LNCAP (cell line): ENCODE data around the gene RANBP10.

Source experiments
- TF ChIP-seq, protein P1 (sequence below): fragments of 450-650 bp; IDR thresholded peaks from 2 replicates; pipeline ENCODE4 v1.5.1; 2017; ENCODE audit warnings: mild to moderate bottlenecking

The RANBP10 gene

DNA sequence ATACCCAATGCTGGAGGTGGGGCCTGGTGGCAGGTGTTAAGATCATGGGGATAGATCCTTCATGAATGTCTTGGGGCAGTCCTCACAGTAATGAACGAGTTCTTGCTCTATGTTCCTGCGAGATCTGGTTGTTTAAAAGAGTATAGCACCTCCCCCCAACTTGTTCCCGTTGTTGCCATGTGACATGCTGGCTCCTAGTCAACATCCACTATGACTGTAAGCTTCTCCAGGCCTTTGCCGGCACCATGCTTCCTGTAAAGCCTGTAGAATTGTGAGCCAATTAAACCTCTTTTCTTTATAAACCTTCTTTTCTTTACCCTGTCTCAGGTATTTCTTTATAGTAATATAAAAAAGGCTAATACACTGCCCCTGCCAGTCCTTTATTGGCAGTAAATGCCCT, 33.3 kb downstream of the RANBP10 start:
- TF ChIP-seq, protein P1, sequence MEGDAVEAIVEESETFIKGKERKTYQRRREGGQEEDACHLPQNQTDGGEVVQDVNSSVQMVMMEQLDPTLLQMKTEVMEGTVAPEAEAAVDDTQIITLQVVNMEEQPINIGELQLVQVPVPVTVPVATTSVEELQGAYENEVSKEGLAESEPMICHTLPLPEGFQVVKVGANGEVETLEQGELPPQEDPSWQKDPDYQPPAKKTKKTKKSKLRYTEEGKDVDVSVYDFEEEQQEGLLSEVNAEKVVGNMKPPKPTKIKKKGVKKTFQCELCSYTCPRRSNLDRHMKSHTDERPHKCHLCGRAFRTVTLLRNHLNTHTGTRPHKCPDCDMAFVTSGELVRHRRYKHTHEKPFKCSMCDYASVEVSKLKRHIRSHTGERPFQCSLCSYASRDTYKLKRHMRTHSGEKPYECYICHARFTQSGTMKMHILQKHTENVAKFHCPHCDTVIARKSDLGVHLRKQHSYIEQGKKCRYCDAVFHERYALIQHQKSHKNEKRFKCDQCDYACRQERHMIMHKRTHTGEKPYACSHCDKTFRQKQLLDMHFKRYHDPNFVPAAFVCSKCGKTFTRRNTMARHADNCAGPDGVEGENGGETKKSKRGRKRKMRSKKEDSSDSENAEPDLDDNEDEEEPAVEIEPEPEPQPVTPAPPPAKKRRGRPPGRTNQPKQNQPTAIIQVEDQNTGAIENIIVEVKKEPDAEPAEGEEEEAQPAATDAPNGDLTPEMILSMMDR: no peak

DNA sequence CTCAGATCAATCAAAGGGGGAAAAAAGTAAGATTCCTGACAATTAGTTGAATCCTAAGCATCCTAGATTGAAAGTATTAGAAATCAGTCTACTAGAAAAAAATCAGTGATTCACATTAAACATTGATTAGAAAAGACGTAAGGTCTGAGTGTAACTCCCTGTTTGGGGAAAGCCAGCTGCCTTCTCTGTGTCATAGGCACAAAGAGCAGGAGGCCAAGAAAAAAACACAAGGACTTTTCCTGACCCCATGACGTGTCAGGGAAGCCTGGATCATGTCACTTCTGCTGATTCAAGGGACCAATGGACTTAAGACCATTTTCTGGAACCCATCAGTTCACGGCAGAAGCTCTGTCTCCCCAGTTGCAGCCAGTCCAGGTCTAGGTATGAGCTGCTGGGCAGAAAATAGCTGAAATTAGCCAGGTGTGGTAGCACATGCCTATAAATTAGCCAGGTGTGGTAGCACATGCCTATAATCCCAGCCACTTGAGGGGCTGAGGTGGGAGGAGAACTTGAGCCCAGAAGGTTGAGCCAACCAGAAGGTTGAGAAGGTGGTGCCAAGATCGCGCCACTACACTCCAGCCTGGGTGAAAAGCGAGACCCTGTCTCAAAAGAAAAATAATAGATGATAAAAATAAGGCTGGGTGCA, 35.9 kb downstream of the RANBP10 start:
- TF ChIP-seq, protein P1: no peak

DNA sequence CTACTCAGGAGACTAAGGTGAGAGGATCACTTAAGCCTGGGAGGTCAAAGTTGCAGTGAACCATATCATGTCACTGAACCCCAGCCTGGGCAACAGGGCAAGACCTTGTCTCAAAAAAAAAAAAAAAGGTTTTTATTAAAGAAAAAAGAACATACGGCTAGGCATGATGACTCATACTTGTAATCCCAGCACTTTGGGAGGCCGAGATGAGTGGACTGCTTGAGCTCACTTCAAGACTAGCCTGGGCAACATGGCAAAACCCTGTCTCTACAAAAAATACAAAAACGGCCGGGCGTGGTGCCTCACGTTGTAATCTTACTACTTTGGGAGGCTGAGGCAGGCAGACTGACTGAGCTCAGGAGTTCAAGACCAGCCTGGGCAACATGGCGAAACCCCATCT, 38.4 kb downstream of the RANBP10 start:
- TF ChIP-seq, protein P1: no peak

GRCh38 chr16:67766291-67766690, 40.1 kb downstream of the RANBP10 start:
- TF ChIP-seq, protein P1: no peak

GRCh38 chr16:67764158-67764667, 42.1 kb downstream of the RANBP10 start:
- TF ChIP-seq, protein P1: no peak

DNA sequence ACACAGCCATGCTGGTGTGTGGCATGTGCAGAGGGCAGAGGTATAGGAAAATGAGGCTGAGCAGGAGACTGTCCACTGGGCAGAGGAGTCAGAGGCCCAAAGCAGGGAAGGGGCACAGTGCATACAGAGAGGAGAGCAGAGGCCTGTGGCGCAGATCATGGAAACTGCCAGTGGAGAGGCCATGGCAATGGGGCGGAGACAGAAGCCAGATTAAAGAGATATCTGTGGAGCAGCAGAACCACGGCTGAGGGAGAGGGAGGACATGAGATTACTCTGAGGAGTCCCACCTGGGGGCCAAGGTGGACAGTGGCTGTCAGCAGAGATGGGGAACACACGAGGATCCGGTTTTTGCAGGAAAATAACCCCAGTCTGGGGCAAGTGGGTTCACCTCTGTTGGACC, 43.3 kb downstream of the RANBP10 start:
- TF ChIP-seq, protein P1: no peak

- TF ChIP-seq, protein P1: no peak
Measured at GRCh38 chr16:67762385-67762784, 44.0 kb downstream of the RANBP10 start.

DNA sequence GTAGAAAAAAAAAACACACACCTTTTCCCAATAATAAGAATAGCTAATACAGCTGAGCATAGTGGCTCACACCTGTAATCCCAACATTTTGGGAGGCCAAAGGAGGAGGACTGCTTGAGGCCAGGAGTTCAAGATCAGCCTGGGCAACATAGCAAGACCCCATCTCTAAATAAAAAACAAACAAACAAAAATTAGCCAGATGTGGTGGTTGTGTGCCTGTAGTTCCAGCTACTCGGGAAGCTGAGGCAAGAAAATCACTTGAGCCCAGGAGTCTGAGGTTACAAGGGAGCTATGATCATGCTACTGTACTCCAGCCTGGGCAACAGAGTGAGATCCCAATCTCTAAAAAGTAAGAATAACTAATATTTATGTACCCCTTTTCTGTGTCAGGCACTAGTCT, 44.4 kb downstream of the RANBP10 start:
- TF ChIP-seq, protein P1: no peak
